ENCODE results near the gene MALRD1.

MALRD1 gene

GRCh38 chr10:19049567-19049966, 966 bp downstream of the MALRD1 start:
- no peak for DNase-seq (ENCODE audit: low read depth)
- H3K4me3 ChIP-seq (ENCODE audit: low read depth, low read length): no peak overlapping the region
- TF ChIP-seq CTCF (IDR thresholded peaks at IDR 0.05; ENCODE audit: insufficient read depth, low read depth, low read length, missing control alignments): no peak

GRCh38 chr10:19054289-19054835, 5.8 kb downstream of the MALRD1 start:
- no peak for TF ChIP-seq CTCF (IDR thresholded peaks at IDR 0.05; ENCODE audit: insufficient read depth, low read depth, low read length, missing control alignments)
- no peak overlapping the region for H3K4me3 ChIP-seq (ENCODE audit: low read depth, low read length)
- DNase-seq (ENCODE audit: low read depth): no peak

- no peak for DNase-seq (ENCODE audit: low read depth)
- H3K4me3 ChIP-seq (ENCODE audit: low read depth, low read length): no peak overlapping the region
Measured at GRCh38 chr10:19058046-19058445, 9.4 kb downstream of the MALRD1 start.

GRCh38 chr10:19063986-19064385, 15.4 kb downstream of the MALRD1 start:
- DNase-seq (ENCODE audit: low read depth): no peak
- H3K4me3 ChIP-seq (ENCODE audit: low read depth, low read length): no peak overlapping the region
- TF ChIP-seq CTCF (IDR thresholded peaks at IDR 0.05; ENCODE audit: insufficient read depth, low read depth, low read length, missing control alignments): no peak

More at GRCh38 chr10:19058046-19058445, 9.4 kb downstream of the MALRD1 start:
- no peak for TF ChIP-seq CTCF (IDR thresholded peaks at IDR 0.05; ENCODE audit: insufficient read depth, low read depth, low read length, missing control alignments)

GRCh38 chr10:19071946-19072345, 23.3 kb downstream of the MALRD1 start:
- no peak for TF ChIP-seq CTCF (IDR thresholded peaks at IDR 0.05; ENCODE audit: insufficient read depth, low read depth, low read length, missing control alignments)
- no peak overlapping the region for H3K4me3 ChIP-seq (ENCODE audit: low read depth, low read length)
- DNase-seq (ENCODE audit: low read depth): no peak

- no peak for DNase-seq (ENCODE audit: low read depth)
- no peak overlapping the region for H3K4me3 ChIP-seq (ENCODE audit: low read depth, low read length)
- TF ChIP-seq CTCF (IDR thresholded peaks at IDR 0.05; ENCODE audit: insufficient read depth, low read depth, low read length, missing control alignments): no peak
Measured at GRCh38 chr10:19077276-19077675, 28.7 kb downstream of the MALRD1 start.

GRCh38 chr10:19096501-19097073, 48.0 kb downstream of the MALRD1 start:
- H3K4me3 ChIP-seq (ENCODE audit: low read depth, low read length): no peak overlapping the region
- no peak for TF ChIP-seq CTCF (IDR thresholded peaks at IDR 0.05; ENCODE audit: insufficient read depth, low read depth, low read length, missing control alignments)
- DNase-seq (ENCODE audit: low read depth): no peak

Measured in GM12865 (cell line).